CD8-positive, alpha-beta memory T cell (primary cell): Measurements from ENCODE around the gene ODAD4. TPM values are rescaled to one million over a fixed set of nuclear protein-coding genes. Genes with fewer than 3 reads are reported as not detected.

Experiments
- CTCF ChIA-PET: fragments of 350-600 bp; sonication (Branson Sonifier 250); formaldehyde crosslinking; loops from one replicate; lab custom pipeline; 2021; ENCODE audit warnings: antibody characterized with exemption; lab: Charles Lee
- POLR2A ChIA-PET: fragments of 350-600 bp; sonication (Branson Sonifier 250); formaldehyde crosslinking; loops from one replicate; lab custom pipeline; 2021; ENCODE audit warnings: antibody characterized with exemption; lab: Charles Lee
- DNase-seq, 5 donors: peaks; one replicate each; pipeline versions ENCODE4 v3.0.0 to v3.0.0-alpha.2; 2020 to 2022; ENCODE audit warnings: mixed read lengths in 1 of 5
- H3K27ac ChIP-seq: one replicate; pipeline ENCODE4 v1.7.0; 2013; ENCODE audit warnings: low read depth, mild to moderate bottlenecking, low read length, moderate library complexity
- H3K27me3 ChIP-seq: 2 replicates; pipeline ENCODE4 v1.7.0; 2013; ENCODE audit warnings: low read length, mild to moderate bottlenecking; ENCODE audit not compliant: insufficient read depth, poor library complexity, severe bottlenecking
- H3K36me3 ChIP-seq: 2 replicates; pipeline ENCODE4 v1.7.0; 2013; ENCODE audit warnings: mild to moderate bottlenecking, low read length, moderate library complexity; ENCODE audit not compliant: insufficient read depth
- H3K4me1 ChIP-seq: 2 replicates; pipeline ENCODE4 v1.7.0; 2013; ENCODE audit warnings: mild to moderate bottlenecking, low read length, moderate library complexity; ENCODE audit not compliant: insufficient read depth
- H3K4me3 ChIP-seq: 2 replicates; pipeline ENCODE4 v1.7.0; 2013; ENCODE audit warnings: mild to moderate bottlenecking, low read length
- H3K9me3 ChIP-seq: 2 replicates; pipeline ENCODE4 v1.7.0; 2013; ENCODE audit warnings: mild to moderate bottlenecking, low read length
- H3K27ac Mint-ChIP-seq, 8 donors: one replicate each; pipeline ENCODE4 v1.8.0; 2020 to 2021; ENCODE audit warnings: mixed read lengths in 8 of 8, mild to moderate bottlenecking in 6 of 8, inconsistent platforms in 3 of 8, moderate library complexity in 3 of 8
- H3K27me3 Mint-ChIP-seq, 2 donors: one replicate each; pipeline ENCODE4 v1.8.0; 2020 to 2021; ENCODE audit warnings: mixed read lengths in 2 of 2, mild to moderate bottlenecking in 1 of 2, moderate library complexity in 1 of 2
- H3K36me3 Mint-ChIP-seq, 3 donors: one replicate each; pipeline ENCODE4 v1.8.0; 2020 to 2021; ENCODE audit warnings: mixed read lengths in 3 of 3, inconsistent platforms in 1 of 3, mild to moderate bottlenecking in 1 of 3
- H3K4me1 Mint-ChIP-seq, 3 donors: one replicate each; pipeline ENCODE4 v1.8.0; 2020 to 2021; ENCODE audit warnings: mixed read lengths in 3 of 3, inconsistent platforms in 1 of 3, mild to moderate bottlenecking in 1 of 3
- H3K4me3 Mint-ChIP-seq, 7 donors: one replicate each; pipeline ENCODE4 v1.8.0; 2020 to 2021; ENCODE audit warnings: mixed read lengths in 7 of 7, mild to moderate bottlenecking in 6 of 7, moderate library complexity in 4 of 7, inconsistent platforms in 2 of 7
- H3K9me3 Mint-ChIP-seq, 5 donors: one replicate each; pipeline ENCODE4 v1.8.0; 2020 to 2022; ENCODE audit warnings: mixed read lengths in 5 of 5, mild to moderate bottlenecking in 3 of 5, moderate library complexity in 2 of 5, inconsistent platforms in 1 of 5
- polyA plus RNA-seq: library from polyadenylated mRNA; unstranded; fragments of 300-500 nt; fragmentation: Illumina TruSeq; gene quantifications from one replicate; pipeline ENCODE4 v1.2.3, GENCODE V29; 2021
- total RNA-seq, 2 experiments: library from RNA; stranded (reverse); gene quantifications; one replicate each; pipeline ENCODE4 v1.2.3, GENCODE V29; 2021

Gene ODAD4
- total and polyA plus RNA-seq, 3 experiments from 2014 or later, result 0.10 to 0.57 (median 0.53) TPM

DNA sequence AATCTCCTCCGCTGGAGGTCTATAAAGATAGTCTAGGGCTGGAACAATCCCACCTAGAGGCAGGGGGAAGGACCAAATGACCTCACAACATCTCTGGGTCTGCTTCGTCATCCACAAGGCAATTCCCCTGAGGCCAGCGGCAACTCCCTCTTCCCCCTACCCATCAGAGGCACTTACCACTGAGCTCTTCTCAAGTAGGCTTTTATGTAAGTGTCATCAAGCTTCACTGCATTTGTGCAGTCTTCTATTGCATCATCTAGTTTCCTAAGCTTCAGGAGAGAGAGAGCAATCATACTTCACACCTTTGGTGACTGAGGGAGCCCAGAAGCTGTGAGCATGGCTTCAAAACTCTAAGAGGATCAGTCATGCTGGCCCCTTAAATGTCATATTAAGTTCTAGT lies 57.2 kb downstream of the ODAD4 start:
- Histone ChIP-seq H3K4me3 (no peak overlapping the region), H3K9me3 (no peaks in the 10 kb centered on the region), H3K27me3 (no peaks in the 10 kb centered on the region), H3K4me1 (no peaks in the 10 kb centered on the region), H3K36me3 (peaks cover 62% of the 10 kb centered on the region), H3K27ac (no peak overlapping the region)
- Mint-ChIP-seq H3K4me1 (no peaks in the 10 kb centered on the region), H3K9me3 (no peaks in the 10 kb centered on the region), H3K36me3 (peaks cover 4 to 92% (median 20%) of the 10 kb centered on the region in 3 donors), H3K27ac (peak overlapping the region in 1 of 8 donors; percentile 16), H3K4me3 (no peak overlapping the region), H3K27me3 (peaks cover 0 to 1% of the 10 kb centered on the region in 2 donors)
- CTCF ChIA-PET, result no interaction called here
- no peak for DNase-seq
- POLR2A ChIA-PET, result no interaction called here

DNA sequence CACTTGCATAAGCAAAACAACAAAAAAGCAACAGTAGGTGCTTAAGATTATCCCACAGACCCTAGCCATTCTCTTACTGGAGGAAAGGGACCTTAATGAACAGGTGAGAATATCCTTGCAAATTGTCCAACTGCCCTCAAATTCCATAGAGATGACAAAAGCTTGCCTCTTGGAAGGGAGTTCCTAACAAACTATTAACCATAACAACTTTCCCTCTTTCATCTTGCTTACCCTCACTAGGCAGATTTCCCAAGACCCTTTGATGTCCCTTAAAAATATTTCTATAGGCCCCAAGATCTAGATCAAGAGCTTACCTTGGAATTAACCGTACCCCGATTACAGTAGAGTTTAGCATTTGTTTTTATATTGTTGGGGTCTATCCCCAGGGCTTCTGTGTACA lies 58.0 kb downstream of the ODAD4 start:
- Mint-ChIP-seq H3K4me3 (no peak overlapping the region), H3K27me3 (peaks cover 0 to 1% of the 10 kb centered on the region in 2 donors), H3K4me1 (no peaks in the 10 kb centered on the region), H3K36me3 (peaks cover 7 to 93% (median 20%) of the 10 kb centered on the region in 3 donors), H3K9me3 (no peaks in the 10 kb centered on the region), H3K27ac (peak overlapping the region in 4 of 8 donors; percentile 4 to 84 (median 38))
- no peak overlapping the region for H3K4me3 ChIP-seq
- ChIA-PET POLR2A (interaction anchor here (0.6 kb wide), 1 partner anchor 164 kb away, joined by 3 read pairs; no protein-coding TSS in a partner anchor), CTCF (interaction anchor here (1.5 kb wide), 1 partner anchor 30 kb away, joined by 4 read pairs; the partner anchor contains the start of gene DNAJC7)
- no peaks in the 10 kb centered on the region for H3K4me1 ChIP-seq
- H3K9me3 ChIP-seq, result no peaks in the 10 kb centered on the region
- H3K36me3 ChIP-seq, result peaks cover 63% of the 10 kb centered on the region
- no peak for DNase-seq
- H3K27me3 ChIP-seq, result no peaks in the 10 kb centered on the region
- no peak overlapping the region for H3K27ac ChIP-seq

DNA sequence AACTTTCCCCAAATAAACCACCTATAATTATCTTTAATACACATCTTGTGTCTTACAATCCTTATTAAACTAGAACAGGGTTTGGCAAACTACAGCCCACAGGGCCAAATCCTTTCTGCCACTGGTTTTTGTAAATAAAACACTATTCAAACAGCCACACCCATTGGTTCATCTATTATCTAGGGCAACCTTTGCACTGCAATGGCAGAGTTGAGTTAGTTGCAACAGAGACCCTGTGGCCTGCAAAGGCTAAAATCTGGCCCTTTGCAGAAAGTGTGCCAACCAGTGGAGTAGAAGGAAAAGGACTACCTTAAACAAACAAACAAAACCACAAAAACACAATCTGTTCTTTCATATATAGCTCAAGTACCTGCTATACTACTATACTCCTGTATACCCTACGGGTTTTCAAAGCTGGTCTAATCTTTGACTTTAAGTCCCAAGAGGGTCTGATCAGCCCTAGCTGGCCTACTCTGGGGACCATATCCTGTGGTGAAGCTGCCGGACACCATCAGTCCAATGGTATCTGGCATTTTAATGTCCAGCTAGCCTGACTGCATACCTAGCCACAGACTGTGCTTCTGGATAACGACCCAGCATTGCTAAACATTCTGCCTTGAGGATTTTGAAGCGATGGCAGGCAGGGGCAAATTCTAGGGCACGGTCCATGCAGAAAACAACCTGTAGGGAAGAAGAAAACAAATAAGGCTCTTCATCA lies 59.4 kb downstream of the ODAD4 start:
- H3K27me3 Mint-ChIP-seq, result peaks cover 0 to 1% of the 10 kb centered on the region in 2 donors

DNA sequence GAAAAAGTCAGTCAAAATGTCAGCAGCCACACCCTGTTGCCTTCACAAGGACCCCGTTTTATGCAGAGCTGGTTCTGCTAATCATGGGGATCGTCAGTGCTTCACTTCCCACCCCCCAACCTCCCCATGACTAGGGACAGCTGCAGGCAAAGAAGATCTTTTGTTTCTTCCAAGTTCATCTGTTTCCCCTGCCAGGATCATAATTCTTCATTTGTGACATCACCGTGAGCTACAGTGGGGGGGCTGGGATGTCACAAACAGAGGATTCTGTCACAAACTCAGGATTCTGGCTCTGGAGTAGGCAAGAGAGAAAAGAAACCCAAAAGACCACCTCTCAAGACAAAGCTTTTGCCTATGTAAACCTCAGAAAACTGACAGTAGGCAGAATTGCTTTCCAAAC lies 62.2 kb downstream of the ODAD4 start:
- Histone ChIP-seq H3K9me3 (no peaks in the 10 kb centered on the region), H3K4me1 (no peaks in the 10 kb centered on the region), H3K36me3 (peaks cover 65% of the 10 kb centered on the region), H3K4me3 (no peak overlapping the region), H3K27ac (no peak overlapping the region), H3K27me3 (no peaks in the 10 kb centered on the region)
- no peak for DNase-seq
- peaks cover 14 to 95% (median 18%) of the 10 kb centered on the region in 3 donors for H3K36me3 Mint-ChIP-seq
- ChIA-PET CTCF (interaction anchor here (1.1 kb wide), 1 partner anchor 19 kb away, joined by 3 read pairs; no protein-coding TSS in a partner anchor), POLR2A (no interaction called here)
- H3K9me3 Mint-ChIP-seq, result no peaks in the 10 kb centered on the region
- H3K27ac Mint-ChIP-seq, result no peak overlapping the region
- peaks cover 0 to 1% of the 10 kb centered on the region in 2 donors for H3K27me3 Mint-ChIP-seq
- H3K4me1 Mint-ChIP-seq, result no peaks in the 10 kb centered on the region
- no peak overlapping the region for H3K4me3 Mint-ChIP-seq

More for the DNA sequence above, 59.4 kb downstream of the ODAD4 start:
- H3K4me3 Mint-ChIP-seq, result no peak overlapping the region
- DNase-seq, result no peak
- no peak overlapping the region for H3K27ac Mint-ChIP-seq
- Histone ChIP-seq H3K4me1 (no peaks in the 10 kb centered on the region), H3K36me3 (peaks cover 64% of the 10 kb centered on the region), H3K27me3 (no peaks in the 10 kb centered on the region), H3K9me3 (no peaks in the 10 kb centered on the region), H3K27ac (no peak overlapping the region), H3K4me3 (no peak overlapping the region)
- ChIA-PET CTCF (interaction anchor here (1.1 to 1.5 kb wide), 2 partner anchors 27 to 28 kb away, joined by 3 to 4 read pairs; partner anchors contain the start of gene DNAJC7), POLR2A (no interaction called here)
- peaks cover 10 to 95% (median 18%) of the 10 kb centered on the region in 3 donors for H3K36me3 Mint-ChIP-seq
- no peaks in the 10 kb centered on the region for H3K9me3 Mint-ChIP-seq
- no peaks in the 10 kb centered on the region for H3K4me1 Mint-ChIP-seq

DNA sequence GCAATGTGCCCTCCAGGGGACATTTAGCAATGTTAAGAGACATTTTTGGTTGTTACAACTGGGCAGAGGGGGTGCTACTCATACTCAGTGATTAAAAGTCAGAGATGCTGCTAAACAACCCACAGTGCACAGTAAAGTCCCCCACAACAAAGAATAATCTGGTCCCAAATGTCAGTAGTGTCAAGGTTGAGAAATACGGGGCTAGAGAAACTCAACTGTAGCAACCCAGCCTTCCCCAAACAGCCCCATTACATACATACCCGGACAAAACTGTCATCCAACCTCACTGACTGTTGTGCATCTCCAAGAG lies 66.4 kb downstream of the ODAD4 start:
- no peak for DNase-seq
- Histone ChIP-seq H3K36me3 (peaks cover 50% of the 10 kb centered on the region), H3K27ac (no peak overlapping the region), H3K27me3 (no peaks in the 10 kb centered on the region), H3K4me3 (no peak overlapping the region), H3K4me1 (no peaks in the 10 kb centered on the region), H3K9me3 (no peaks in the 10 kb centered on the region)
- Mint-ChIP-seq H3K4me3 (no peak overlapping the region), H3K36me3 (peaks cover 9 to 89% (median 18%) of the 10 kb centered on the region in 3 donors), H3K27me3 (no peaks in the 10 kb centered on the region), H3K27ac (peak overlapping the region in 2 of 8 donors; percentile 22 to 73), H3K9me3 (no peaks in the 10 kb centered on the region), H3K4me1 (peaks cover 0 to under 1% (median 0%) of the 10 kb centered on the region in 3 donors)
- ChIA-PET CTCF (no interaction called here), POLR2A (no interaction called here)

DNA sequence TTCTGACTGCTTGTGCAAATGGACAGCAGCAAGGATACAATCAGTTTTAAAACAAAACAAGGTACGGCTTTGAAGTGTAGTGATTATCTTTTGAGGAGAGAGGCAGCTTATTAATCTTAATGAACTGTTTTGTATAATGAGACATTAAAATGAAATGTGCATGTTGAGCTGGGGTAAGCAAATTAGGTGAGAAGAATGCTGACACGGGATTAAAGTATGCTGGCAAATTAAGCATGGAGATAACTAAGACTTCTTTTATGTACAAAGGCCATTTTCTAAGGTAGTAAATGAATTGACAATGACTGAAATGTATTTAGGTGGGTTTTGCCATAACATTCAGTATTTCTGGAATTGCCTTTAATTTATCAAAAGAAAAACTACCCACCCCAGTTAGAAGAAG lies 68.1 kb downstream of the ODAD4 start:
- no peak overlapping the region for H3K27ac Mint-ChIP-seq
- POLR2A ChIA-PET, result no interaction called here

DNA sequence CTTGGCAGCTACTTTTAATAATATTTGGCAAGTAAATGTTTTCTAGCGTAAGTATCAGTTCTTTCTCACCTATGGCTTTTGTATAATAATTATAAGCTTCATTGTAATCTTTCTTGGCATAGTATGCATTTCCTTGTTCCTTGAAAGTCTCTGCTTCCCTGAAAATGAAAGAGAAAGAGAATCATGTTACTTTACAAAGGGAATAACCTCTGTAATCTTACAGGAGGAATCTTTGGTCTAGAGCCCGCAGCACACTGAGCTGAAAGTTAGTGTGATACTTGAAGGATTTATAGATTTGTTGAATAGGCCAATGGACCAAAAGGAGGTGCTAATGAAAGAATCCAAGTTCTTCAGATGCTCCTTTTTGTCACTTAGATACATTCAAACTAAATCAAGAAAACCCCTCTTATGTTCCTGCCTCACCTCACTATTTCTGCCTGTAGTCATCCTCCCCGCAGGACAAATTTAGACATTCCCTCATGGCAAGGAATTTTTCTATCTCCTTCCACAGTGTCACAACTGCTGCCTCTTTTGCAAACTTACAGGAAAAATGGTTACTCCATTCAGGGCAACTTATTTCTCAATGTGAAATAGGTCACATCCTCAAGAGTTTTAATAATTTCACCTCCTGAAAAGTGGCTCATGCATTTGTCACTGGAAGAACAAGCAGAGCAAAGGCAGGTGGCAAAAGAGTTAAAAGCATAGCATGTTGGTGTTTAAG lies 70.2 kb downstream of the ODAD4 start:
- Mint-ChIP-seq H3K27me3 (no peaks in the 10 kb centered on the region), H3K36me3 (peaks cover 7 to 83% (median 11%) of the 10 kb centered on the region in 3 donors), H3K9me3 (no peaks in the 10 kb centered on the region), H3K4me1 (peaks cover 24 to 35% (median 33%) of the 10 kb centered on the region in 3 donors), H3K27ac (no peak overlapping the region), H3K4me3 (no peak overlapping the region)
- no peaks in the 10 kb centered on the region for H3K9me3 ChIP-seq
- no peaks in the 10 kb centered on the region for H3K4me1 ChIP-seq
- H3K27me3 ChIP-seq, result no peaks in the 10 kb centered on the region
- H3K4me3 ChIP-seq, result no peak overlapping the region
- ChIA-PET POLR2A (no interaction called here), CTCF (interaction anchor here (1.5 kb wide), 1 partner anchor 19 kb away, joined by 3 read pairs; the partner anchor contains the start of gene NKIRAS2)
- peaks cover 42% of the 10 kb centered on the region for H3K36me3 ChIP-seq
- no peak overlapping the region for H3K27ac ChIP-seq
- DNase-seq, result no peak

More for the DNA sequence above, 68.1 kb downstream of the ODAD4 start:
- no peak for DNase-seq
- Mint-ChIP-seq H3K9me3 (no peaks in the 10 kb centered on the region), H3K4me3 (no peak overlapping the region), H3K27me3 (no peaks in the 10 kb centered on the region), H3K4me1 (peaks cover 10 to 17% (median 16%) of the 10 kb centered on the region in 3 donors), H3K36me3 (peaks cover 12 to 91% (median 12%) of the 10 kb centered on the region in 3 donors)
- CTCF ChIA-PET, result interaction anchor here (1.4 kb wide), 1 partner anchor 11 kb away, joined by 3 read pairs; no protein-coding TSS in a partner anchor
- no peak overlapping the region for H3K27ac ChIP-seq
- H3K9me3 ChIP-seq, result no peaks in the 10 kb centered on the region
- H3K27me3 ChIP-seq, result no peaks in the 10 kb centered on the region
- H3K4me3 ChIP-seq, result no peak overlapping the region
- H3K36me3 ChIP-seq, result peaks cover 52% of the 10 kb centered on the region
- H3K4me1 ChIP-seq, result no peaks in the 10 kb centered on the region
